Thoracic aorta (tissue), 2 donors: ENCODE results near the gene SLAMF8. TPM values are rescaled to one million over a fixed set of nuclear protein-coding genes. Genes with fewer than 3 reads are reported as not detected.

ENCODE experiments used
- ATAC-seq: fragments of 150-250 bp; one replicate; pipeline ENCODE4 v1.8.0; 2017; ENCODE audit warnings: low read depth; ENCODE audit not compliant: insufficient number of reproducible peaks, low FRiP score
- DNase-seq: peaks from one replicate; pipeline ENCODE4 v3.0.0-alpha.2; 2020; ENCODE audit warnings: low spot score
- H3K27ac ChIP-seq, 2 donors: fragments of 200-600 bp; sonication (generic); 1 replicate in 1 of 2; 2 replicates in 1 of 2; pipeline ENCODE4 v1.5.1; 2016; ENCODE audit warnings: mild to moderate bottlenecking in 2 of 2, moderate library complexity in 2 of 2
- H3K27me3 ChIP-seq: fragments of 200-600 bp; sonication (generic); replicated peaks from 2 replicates; pipeline ENCODE4 v1.6.0; 2016; ENCODE audit warnings: mild to moderate bottlenecking; ENCODE audit not compliant: insufficient read depth
- H3K36me3 ChIP-seq: fragments of 200-600 bp; sonication (generic); one replicate; pipeline ENCODE4 v1.5.1; 2016
- H3K4me1 ChIP-seq, 2 donors: fragments of 200-600 bp; sonication (generic); 1 replicate in 1 of 2; 2 replicates in 1 of 2; pipeline versions ENCODE4 v1.5.1 to v1.6.0; 2016; ENCODE audit warnings: low read depth in 2 of 2, mild to moderate bottlenecking in 1 of 2; ENCODE audit not compliant: control insufficient read depth in 1 of 2
- H3K4me3 ChIP-seq: fragments of 200-600 bp; sonication (generic); 2 replicates; pipeline ENCODE4 v1.5.1; 2016; ENCODE audit warnings: mild to moderate bottlenecking
- H3K9me3 ChIP-seq: fragments of 200-600 bp; sonication (generic); 2 replicates; pipeline ENCODE4 v1.5.1; 2016
- total RNA-seq, 2 donors: library from RNA; depleted of rRNA; stranded (reverse); fragments of >200 nt; gene quantifications; one replicate each; pipeline versions ENCODE4 v1.1.0 to v1.2.3, GENCODE V29; 2016
- TF ChIP-seq, protein P1 (sequence below): fragments of 200-600 bp; sonication (generic); IDR thresholded peaks from one replicate; pipeline ENCODE4 v1.5.1; 2019; ENCODE audit warnings: antibody characterized with exemption

The SLAMF8 gene
- total RNA-seq, 2 donors from 2014 or later, result 5.6 to 9.9 TPM

DNA sequence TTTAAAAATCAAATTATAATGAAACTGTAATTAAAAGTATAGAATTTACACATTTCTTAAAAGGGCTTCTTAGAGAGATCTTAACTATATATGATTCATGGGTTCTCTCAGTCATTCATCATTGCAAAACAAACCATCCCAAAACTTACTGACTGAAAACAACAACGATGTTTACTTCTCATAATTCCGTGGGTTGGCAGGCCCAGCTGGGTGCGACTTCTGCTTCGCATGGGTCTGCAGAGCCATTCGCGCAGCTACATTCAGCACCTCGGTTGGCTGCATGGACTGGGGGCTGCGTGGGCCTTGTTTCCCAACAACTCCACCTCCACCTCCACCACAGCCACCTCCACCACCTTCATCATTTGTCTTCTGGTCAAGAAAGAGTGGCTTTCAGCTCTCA is 4.0 kb downstream of the SLAMF8 start:
- ATAC-seq, result no peak
- H3K27me3 ChIP-seq, result no peaks in the 10 kb centered on the region
- no peaks in the 10 kb centered on the region for H3K36me3 ChIP-seq
- no peak for DNase-seq
- peaks cover 3 to 14% of the 10 kb centered on the region in 2 donors for H3K4me1 ChIP-seq
- no peak overlapping the region for H3K27ac ChIP-seq
- TF ChIP-seq, protein P1, sequence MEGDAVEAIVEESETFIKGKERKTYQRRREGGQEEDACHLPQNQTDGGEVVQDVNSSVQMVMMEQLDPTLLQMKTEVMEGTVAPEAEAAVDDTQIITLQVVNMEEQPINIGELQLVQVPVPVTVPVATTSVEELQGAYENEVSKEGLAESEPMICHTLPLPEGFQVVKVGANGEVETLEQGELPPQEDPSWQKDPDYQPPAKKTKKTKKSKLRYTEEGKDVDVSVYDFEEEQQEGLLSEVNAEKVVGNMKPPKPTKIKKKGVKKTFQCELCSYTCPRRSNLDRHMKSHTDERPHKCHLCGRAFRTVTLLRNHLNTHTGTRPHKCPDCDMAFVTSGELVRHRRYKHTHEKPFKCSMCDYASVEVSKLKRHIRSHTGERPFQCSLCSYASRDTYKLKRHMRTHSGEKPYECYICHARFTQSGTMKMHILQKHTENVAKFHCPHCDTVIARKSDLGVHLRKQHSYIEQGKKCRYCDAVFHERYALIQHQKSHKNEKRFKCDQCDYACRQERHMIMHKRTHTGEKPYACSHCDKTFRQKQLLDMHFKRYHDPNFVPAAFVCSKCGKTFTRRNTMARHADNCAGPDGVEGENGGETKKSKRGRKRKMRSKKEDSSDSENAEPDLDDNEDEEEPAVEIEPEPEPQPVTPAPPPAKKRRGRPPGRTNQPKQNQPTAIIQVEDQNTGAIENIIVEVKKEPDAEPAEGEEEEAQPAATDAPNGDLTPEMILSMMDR, result no peak
- H3K9me3 ChIP-seq, result no peaks in the 10 kb centered on the region
- H3K4me3 ChIP-seq, result no peak overlapping the region

DNA sequence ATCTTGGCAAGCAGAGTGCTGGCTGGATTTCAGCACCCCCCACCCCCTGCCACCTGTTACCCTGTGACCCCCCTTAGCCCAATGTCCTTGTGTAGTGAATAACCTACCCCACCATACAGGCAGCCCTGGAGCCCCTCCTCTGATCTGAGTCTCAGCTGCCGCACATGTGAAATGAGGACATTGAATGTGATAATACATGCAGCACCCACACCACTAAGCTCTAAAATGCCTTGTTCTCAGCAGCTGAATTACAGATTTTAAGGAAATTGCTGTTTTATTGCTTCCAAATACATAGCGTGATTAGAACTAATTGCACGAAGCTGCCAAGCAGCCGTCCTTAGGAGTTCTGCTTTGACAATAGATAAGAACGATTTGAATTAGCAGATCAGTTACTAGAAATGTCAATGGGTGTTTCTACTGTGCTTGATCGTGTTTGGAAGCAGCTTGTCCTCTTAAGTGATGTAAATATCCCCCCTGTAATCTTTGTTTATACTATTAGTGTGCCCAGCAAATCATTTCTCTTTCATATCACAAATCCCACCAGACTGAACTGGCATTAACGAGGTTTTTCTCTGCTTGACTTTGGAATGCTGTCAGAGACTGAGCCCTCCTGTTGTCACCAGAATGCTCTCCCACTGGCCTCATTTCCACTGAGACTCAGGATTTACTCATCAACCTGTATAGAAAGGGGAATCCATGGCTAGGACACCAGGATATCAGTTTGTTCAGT is 4.9 kb downstream of the SLAMF8 start:
- H3K4me3 ChIP-seq, result no peak overlapping the region
- DNase-seq (no peak), ATAC-seq (no peak)
- peaks cover 3 to 15% of the 10 kb centered on the region in 2 donors for H3K4me1 ChIP-seq
- H3K36me3 ChIP-seq, result no peaks in the 10 kb centered on the region
- H3K9me3 ChIP-seq, result no peaks in the 10 kb centered on the region
- TF ChIP-seq, protein P1, result no peak
- no peak overlapping the region for H3K27ac ChIP-seq
- no peaks in the 10 kb centered on the region for H3K27me3 ChIP-seq

DNA sequence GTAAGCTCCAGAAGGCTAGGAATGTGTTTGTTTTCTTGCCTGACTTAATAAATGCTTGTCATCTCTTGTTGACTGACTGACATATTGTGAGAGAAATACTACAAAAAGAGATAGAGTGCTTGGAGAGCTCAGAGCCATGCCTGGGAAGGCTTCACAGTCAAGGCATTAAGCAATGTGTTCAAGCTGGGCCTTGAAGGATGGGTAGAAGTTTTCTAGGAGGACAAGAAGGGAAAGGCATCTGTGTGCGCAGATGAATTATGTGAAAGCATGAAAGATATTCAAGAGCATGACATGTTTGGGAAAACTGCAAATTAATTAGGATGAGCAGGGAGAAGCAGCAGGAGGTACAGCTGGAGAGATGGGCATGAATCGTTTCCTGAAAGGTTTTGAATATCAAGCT is 5.6 kb downstream of the SLAMF8 start:
- no peaks in the 10 kb centered on the region for H3K36me3 ChIP-seq
- TF ChIP-seq, protein P1, result no peak
- H3K27ac ChIP-seq, result no peak overlapping the region
- no peaks in the 10 kb centered on the region for H3K9me3 ChIP-seq
- ATAC-seq (no peak), DNase-seq (no peak)
- H3K27me3 ChIP-seq, result no peaks in the 10 kb centered on the region
- H3K4me3 ChIP-seq, result no peak overlapping the region
- peaks cover 3 to 15% of the 10 kb centered on the region in 2 donors for H3K4me1 ChIP-seq

DNA sequence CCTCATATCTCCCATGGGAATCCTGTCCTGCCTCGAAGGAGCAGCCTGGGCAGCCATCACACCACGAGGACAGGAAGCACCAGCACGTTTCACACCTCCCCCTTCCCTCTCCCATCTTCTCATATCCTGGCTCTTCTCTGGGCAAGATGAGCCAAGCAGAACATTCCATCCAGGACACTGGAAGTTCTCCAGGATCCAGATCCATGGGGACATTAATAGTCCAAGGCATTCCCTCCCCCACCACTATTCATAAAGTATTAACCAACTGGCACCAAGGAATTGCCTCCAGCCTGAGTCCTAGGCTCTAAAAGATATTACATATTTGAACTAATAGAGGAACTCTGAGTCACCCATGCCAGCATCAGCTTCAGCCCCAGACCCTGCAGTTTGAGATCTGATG is 8.7 kb downstream of the SLAMF8 start:
- no peaks in the 10 kb centered on the region for H3K9me3 ChIP-seq
- H3K27me3 ChIP-seq, result no peaks in the 10 kb centered on the region
- no peak for DNase-seq
- H3K4me1 ChIP-seq, result peaks cover 0 to 6% of the 10 kb centered on the region in 2 donors
- no peak for ATAC-seq
- peaks cover 1% of the 10 kb centered on the region for H3K36me3 ChIP-seq
- H3K4me3 ChIP-seq, result no peak overlapping the region
- H3K27ac ChIP-seq, result no peak overlapping the region
- TF ChIP-seq, protein P1, result no peak

DNA sequence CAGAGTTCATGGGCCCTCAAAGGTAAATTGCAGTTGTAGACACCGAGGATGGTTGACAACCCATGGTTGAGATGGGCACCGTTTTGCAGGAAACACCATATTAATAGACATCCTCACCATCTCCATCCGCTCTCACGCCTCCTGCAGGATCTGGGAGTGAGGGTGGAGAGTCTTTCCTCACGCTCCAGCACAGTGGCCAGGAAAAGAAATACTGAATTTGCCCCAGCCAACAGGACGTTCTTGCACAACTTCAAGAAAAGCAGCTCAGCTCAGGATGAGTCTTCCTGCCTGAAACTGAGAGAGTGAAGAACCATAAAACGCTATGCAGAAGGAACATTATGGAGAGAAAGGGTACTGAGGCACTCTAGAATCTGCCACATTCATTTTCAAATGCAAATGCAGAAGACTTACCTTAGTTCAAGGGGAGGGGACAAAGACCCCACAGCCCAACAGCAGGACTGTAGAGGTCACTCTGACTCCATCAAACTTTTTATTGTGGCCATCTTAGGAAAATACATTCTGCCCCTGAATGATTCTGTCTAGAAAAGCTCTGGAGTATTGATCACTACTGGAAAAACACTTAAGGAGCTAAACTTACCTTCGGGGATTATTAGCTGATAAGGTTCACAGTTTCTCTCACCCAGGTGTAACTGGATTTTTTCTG is 9.3 kb downstream of the SLAMF8 start:
- TF ChIP-seq, protein P1, result no peak
- no peak overlapping the region for H3K27ac ChIP-seq
- peaks cover 5% of the 10 kb centered on the region for H3K36me3 ChIP-seq
- H3K4me3 ChIP-seq, result no peak overlapping the region
- DNase-seq (no peak), ATAC-seq (no peak)
- no peaks in the 10 kb centered on the region for H3K9me3 ChIP-seq
- H3K4me1 ChIP-seq, result peaks cover 0 to 4% of the 10 kb centered on the region in 2 donors
- no peaks in the 10 kb centered on the region for H3K27me3 ChIP-seq
